HG03521 (cell line): Measurements from ENCODE around the gene MAST2.
"Not testable (repeated sequence)": the region's sequence is repeated elsewhere in the genome, so short reads cannot be mapped to it uniquely, and the experiment has no call there.

Source experiments
- ATAC-seq: cut with Tn5 transposase; IDR thresholded peaks from one replicate; pipeline ENCODE4 v1.9.1; 2021; ENCODE audit warnings: mild to moderate bottlenecking, moderate library complexity; ENCODE audit not compliant: unreplicated experiment

Gene MAST2

GRCh38 chr1:45857101-45857700, 53.8 kb downstream of the MAST2 start:
- no peak for ATAC-seq

GRCh38 chr1:45857755-45858492, 54.5 kb downstream of the MAST2 start:
- not testable (repeated sequence) for ATAC-seq

- no peak for ATAC-seq
These were observed 55.8 kb downstream of the MAST2 start for GRCh38 chr1:45859221-45859620.

GRCh38 chr1:45862008-45862407, 58.6 kb downstream of the MAST2 start:
- ATAC-seq: no peak

GRCh38 chr1:45863218-45863617, 59.8 kb downstream of the MAST2 start:
- ATAC-seq: no peak

GRCh38 chr1:45864167-45865106, 61.0 kb downstream of the MAST2 start:
- ATAC-seq: no peak

GRCh38 chr1:45867697-45868348, 64.4 kb downstream of the MAST2 start:
- ATAC-seq: no peak

GRCh38 chr1:45868861-45869260, 65.4 kb downstream of the MAST2 start:
- ATAC-seq: no peak

- ATAC-seq: no peak
These were observed 67.1 kb downstream of the MAST2 start for GRCh38 chr1:45870500-45870899.

GRCh38 chr1:45872173-45872801, 68.9 kb downstream of the MAST2 start:
- not testable (repeated sequence) for ATAC-seq

GRCh38 chr1:45876000-45876617, 72.7 kb downstream of the MAST2 start:
- ATAC-seq: no peak

GRCh38 chr1:45877264-45877663, 73.9 kb downstream of the MAST2 start:
- no peak for ATAC-seq

GRCh38 chr1:45879885-45880598, 76.6 kb downstream of the MAST2 start:
- no peak for ATAC-seq

- ATAC-seq: no peak
These were observed 77.5 kb downstream of the MAST2 start for GRCh38 chr1:45880930-45881329.

- ATAC-seq: no peak
These were observed 80.2 kb downstream of the MAST2 start for GRCh38 chr1:45883658-45884057.

- no peak for ATAC-seq
These were observed 81.3 kb downstream of the MAST2 start for GRCh38 chr1:45884700-45885099.

- no peak for ATAC-seq
These were observed 82.8 kb downstream of the MAST2 start for GRCh38 chr1:45886229-45886628.

GRCh38 chr1:45887156-45887842, 83.9 kb downstream of the MAST2 start:
- ATAC-seq: no peak

- ATAC-seq: no peak
These were observed 86.7 kb downstream of the MAST2 start for GRCh38 chr1:45890078-45890477.
